Panc1 (cell line): ENCODE data around the gene SLAMF7. TPM values are rescaled to one million over a fixed set of nuclear protein-coding genes. Genes with fewer than 3 reads are reported as not detected.

ENCODE experiments used
- ATAC-seq: fragments of 200-7000 bp; cut with Tn5 transposase; 2 replicates; pipeline ENCODE4 v1.9.1; 2020; ENCODE audit warnings: mild to moderate bottlenecking, moderate library complexity
- BruUV-seq: library from RNA; stranded (reverse); fragments of 400-500 nt; replicated peaks from 2 replicates; lab custom pipeline; 2021; lab: Mats Ljungman, UMichigan
- CTCF ChIA-PET: fragments of 300-600 bp; sonication (Branson Sonifier 250); formaldehyde crosslinking; loops from one replicate; lab custom pipeline; 2022; ENCODE audit warnings: antibody characterized with exemption; lab: Charles Lee
- POLR2A ChIA-PET: fragments of 300-600 bp; sonication (Branson Sonifier 250); formaldehyde crosslinking; loops from one replicate; lab custom pipeline; 2022; ENCODE audit warnings: antibody characterized with exemption; lab: Charles Lee
- DNase-seq: peaks from one replicate; pipeline ENCODE4 v3.0.0-alpha.2; 2010; ENCODE audit warnings: low read depth, low spot score
- H3K27ac ChIP-seq: 2 replicates; pipeline ENCODE4 v1.5.1; 2011; ENCODE audit warnings: mild to moderate bottlenecking, low read length, inconsistent platforms
- H3K27me3 ChIP-seq: fragments of 200-500 bp; sonication (Bioruptor generic); 2 replicates; pipeline ENCODE4 v1.6.0; 2014; ENCODE audit warnings: low read length, inconsistent platforms; ENCODE audit not compliant: control insufficient read depth, insufficient read depth
- H3K36me3 ChIP-seq: fragments of 200-500 bp; sonication (Bioruptor generic); 2 replicates; pipeline ENCODE4 v1.5.1; 2014; ENCODE audit warnings: inconsistent platforms, mild to moderate bottlenecking, low read length, moderate library complexity; ENCODE audit not compliant: control insufficient read depth, insufficient read depth
- H3K4me1 ChIP-seq: 2 replicates; pipeline ENCODE4 v1.5.1; 2011; ENCODE audit warnings: inconsistent platforms, mild to moderate bottlenecking, low read length, moderate library complexity; ENCODE audit not compliant: control insufficient read depth, insufficient read depth
- H3K4me3 ChIP-seq, 2 experiments: 2 replicates each; pipeline ENCODE4 v1.5.1; 2011 to 2012; ENCODE audit warnings: low read depth in 2 of 2, low read length in 2 of 2, mild to moderate bottlenecking in 2 of 2, inconsistent platforms in 1 of 2, moderate library complexity in 1 of 2
- H3K9me3 ChIP-seq: fragments of 200-500 bp; sonication (Bioruptor generic); 2 replicates; pipeline ENCODE4 v1.5.1; 2014; ENCODE audit warnings: low read depth, mild to moderate bottlenecking, inconsistent platforms, low read length, moderate library complexity; ENCODE audit not compliant: control insufficient read depth, insufficient read depth
- CTCF ChIP-seq: fragments of 450-650 bp; IDR thresholded peaks from 2 replicates; pipeline ENCODE4 v1.5.1; 2017; ENCODE audit warnings: mild to moderate bottlenecking
- POLR2AphosphoS5 ChIP-seq: IDR thresholded peaks from 2 replicates; pipeline ENCODE4 v1.6.1; 2012; ENCODE audit warnings: mild to moderate bottlenecking, low read depth, low read length, moderate library complexity
- SIN3A ChIP-seq: IDR thresholded peaks from 2 replicates; pipeline ENCODE4 v1.6.1; 2012; ENCODE audit warnings: low read depth, mild to moderate bottlenecking, low read length, moderate library complexity, borderline replicate concordance; ENCODE audit not compliant: insufficient read depth
- TCF7L2 ChIP-seq: IDR thresholded peaks from 2 replicates; pipeline ENCODE4 v1.6.1; 2011; ENCODE audit warnings: mild to moderate bottlenecking, low read depth, low read length, inconsistent platforms
- in situ Hi-C: cut with HindIII; loops from 2 replicates; pipeline ENCODE4 v1.10.0; 2016; ENCODE audit warnings: low sequenced_read_pairs, low pct_unique_long_range_greater_than_20kb
- intact Hi-C: fragments of 100-400 bp; cut with micrococcal nuclease; formaldehyde crosslinking; loops from one replicate; pipeline ENCODE4 v1.10.0; 2022; ENCODE audit not compliant: unreplicated experiment
- total RNA-seq: library from RNA; stranded (reverse); gene quantifications from one replicate; pipeline ENCODE4 v1.2.1, GENCODE V29; 2021; ENCODE audit not compliant: unreplicated experiment
- TF ChIP-seq, protein P1 (sequence below), 2 experiments: IDR thresholded peaks; 2 replicates each; pipeline ENCODE4 v1.6.1; 2011 to 2012; ENCODE audit warnings: low read depth in 2 of 2, control low read depth in 1 of 2, low read length in 1 of 2, mild to moderate bottlenecking in 1 of 2, moderate library complexity in 1 of 2; ENCODE audit not compliant: insufficient read depth in 1 of 2

SLAMF7 gene
- total RNA-seq, 1 experiment from 2014 or later: 0.21 TPM

GRCh38 chr1:160707236-160708064 is 31.6 kb upstream of the SLAMF7 start:
- Histone ChIP-seq H3K27ac (no peak overlapping the region), H3K36me3 (no peaks in the 10 kb centered on the region), H3K4me3 (no peak overlapping the region), H3K27me3 (peaks cover 13% of the 10 kb centered on the region), H3K9me3 (no peaks in the 10 kb centered on the region), H3K4me1 (no peaks in the 10 kb centered on the region)
- in situ Hi-C loops (no loop called here), intact Hi-C loops (no loop called here)
- TF ChIP-seq POLR2AphosphoS5 (no peak), CTCF (no peak), SIN3A (no peak), TCF7L2 (no peak)
- TF ChIP-seq, protein P1, sequence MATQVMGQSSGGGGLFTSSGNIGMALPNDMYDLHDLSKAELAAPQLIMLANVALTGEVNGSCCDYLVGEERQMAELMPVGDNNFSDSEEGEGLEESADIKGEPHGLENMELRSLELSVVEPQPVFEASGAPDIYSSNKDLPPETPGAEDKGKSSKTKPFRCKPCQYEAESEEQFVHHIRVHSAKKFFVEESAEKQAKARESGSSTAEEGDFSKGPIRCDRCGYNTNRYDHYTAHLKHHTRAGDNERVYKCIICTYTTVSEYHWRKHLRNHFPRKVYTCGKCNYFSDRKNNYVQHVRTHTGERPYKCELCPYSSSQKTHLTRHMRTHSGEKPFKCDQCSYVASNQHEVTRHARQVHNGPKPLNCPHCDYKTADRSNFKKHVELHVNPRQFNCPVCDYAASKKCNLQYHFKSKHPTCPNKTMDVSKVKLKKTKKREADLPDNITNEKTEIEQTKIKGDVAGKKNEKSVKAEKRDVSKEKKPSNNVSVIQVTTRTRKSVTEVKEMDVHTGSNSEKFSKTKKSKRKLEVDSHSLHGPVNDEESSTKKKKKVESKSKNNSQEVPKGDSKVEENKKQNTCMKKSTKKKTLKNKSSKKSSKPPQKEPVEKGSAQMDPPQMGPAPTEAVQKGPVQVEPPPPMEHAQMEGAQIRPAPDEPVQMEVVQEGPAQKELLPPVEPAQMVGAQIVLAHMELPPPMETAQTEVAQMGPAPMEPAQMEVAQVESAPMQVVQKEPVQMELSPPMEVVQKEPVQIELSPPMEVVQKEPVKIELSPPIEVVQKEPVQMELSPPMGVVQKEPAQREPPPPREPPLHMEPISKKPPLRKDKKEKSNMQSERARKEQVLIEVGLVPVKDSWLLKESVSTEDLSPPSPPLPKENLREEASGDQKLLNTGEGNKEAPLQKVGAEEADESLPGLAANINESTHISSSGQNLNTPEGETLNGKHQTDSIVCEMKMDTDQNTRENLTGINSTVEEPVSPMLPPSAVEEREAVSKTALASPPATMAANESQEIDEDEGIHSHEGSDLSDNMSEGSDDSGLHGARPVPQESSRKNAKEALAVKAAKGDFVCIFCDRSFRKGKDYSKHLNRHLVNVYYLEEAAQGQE (IDR thresholded peaks at IDR 0.05; ENCODE audit: insufficient read depth in 1 of 2, low read depth in 2 of 2, low read length in 1 of 2): no peak
- CTCF ChIA-PET: interaction anchor here (0.5 kb wide), 1 partner anchor 58 kb away, joined by 4 read pairs; no protein-coding TSS in a partner anchor
- ATAC-seq (no peak), DNase-seq (no peak)
- POLR2A ChIA-PET: no interaction called here
- BruUV-seq: no TSS peak

- ChIA-PET CTCF (interaction anchor here (0.5 kb wide), 1 partner anchor 57 kb away, joined by 4 read pairs; no protein-coding TSS in a partner anchor), POLR2A (no interaction called here)
- intact Hi-C loops: no loop called here
- ATAC-seq (no peak), DNase-seq (no peak)
- Histone ChIP-seq H3K4me3 (no peak overlapping the region), H3K9me3 (no peaks in the 10 kb centered on the region), H3K27ac (no peak overlapping the region), H3K36me3 (no peaks in the 10 kb centered on the region), H3K4me1 (no peaks in the 10 kb centered on the region), H3K27me3 (peaks cover 16% of the 10 kb centered on the region)
- no TSS peak for BruUV-seq
- TF ChIP-seq CTCF (no peak), TCF7L2 (no peak), POLR2AphosphoS5 (no peak), SIN3A (no peak)
- TF ChIP-seq, protein P1 (IDR thresholded peaks at IDR 0.05; ENCODE audit: insufficient read depth in 1 of 2, low read depth in 2 of 2, low read length in 1 of 2): no peak
- in situ Hi-C loops: no loop called here
These were observed 30.9 kb upstream of the SLAMF7 start for GRCh38 chr1:160708118-160708517.
